SK-N-SH treated with all-trans-retinoic acid at 6 μM for 48 hours (cell line): ENCODE measurements around the gene HSPA9.

Source experiments
- ATAC-seq: fragments of 200-7000 bp; cut with Tn5 transposase; 3 replicates; pipeline ENCODE4 v1.9.1; 2020; ENCODE audit warnings: mild to moderate bottlenecking, moderate library complexity
- ARNTL ChIP-seq: fragments of 450-650 bp; formaldehyde crosslinking; IDR thresholded peaks from 2 replicates; pipeline ENCODE4 v1.5.0; 2020; ENCODE audit warnings: low read depth, mild to moderate bottlenecking, moderate library complexity, borderline replicate concordance
- BACH2 ChIP-seq: fragments of 250-450 bp; sonication (Bioruptor Pico); IDR thresholded peaks from 2 replicates; pipeline ENCODE4 v1.9.0; 2021; ENCODE audit warnings: mild to moderate bottlenecking, borderline replicate concordance
- CSDC2 ChIP-seq: fragments of 250-450 bp; sonication (Bioruptor Pico); IDR thresholded peaks from 2 replicates; pipeline ENCODE4 v1.5.0; 2020; ENCODE audit warnings: mild to moderate bottlenecking, moderate library complexity
- ESRRG ChIP-seq: fragments of 250-450 bp; sonication (Bioruptor Pico); IDR thresholded peaks from 2 replicates; pipeline ENCODE4 v1.6.1; 2021; ENCODE audit warnings: mild to moderate bottlenecking
- GLIS3 ChIP-seq: fragments of 250-450 bp; sonication (Bioruptor Pico); IDR thresholded peaks from 2 replicates; pipeline ENCODE4 v1.5.0; 2020; ENCODE audit warnings: mild to moderate bottlenecking, moderate library complexity
- ISL1 ChIP-seq: fragments of 250-450 bp; sonication (Bioruptor Pico); IDR thresholded peaks from 2 replicates; pipeline ENCODE4 v2.1.2; 2022; ENCODE audit warnings: mild to moderate bottlenecking, moderate library complexity
- OSR1 ChIP-seq: fragments of 250-450 bp; sonication (Bioruptor Pico); IDR thresholded peaks from 2 replicates; pipeline ENCODE4 v1.8.0; 2022; ENCODE audit warnings: moderate library complexity, mild to moderate bottlenecking, inconsistent platforms
- PPARA ChIP-seq: fragments of 250-450 bp; sonication (Bioruptor Pico); IDR thresholded peaks from 2 replicates; pipeline ENCODE4 v1.5.0; 2020; ENCODE audit warnings: mild to moderate bottlenecking, borderline replicate concordance
- RARB ChIP-seq: fragments of 250-450 bp; sonication (Bioruptor Pico); IDR thresholded peaks from 2 replicates; pipeline ENCODE4 v1.8.0; 2021; ENCODE audit warnings: mild to moderate bottlenecking, moderate library complexity
- SNAI2 ChIP-seq: fragments of 250-450 bp; sonication (Bioruptor Pico); IDR thresholded peaks from 2 replicates; pipeline ENCODE4 v1.5.0; 2020; ENCODE audit warnings: mild to moderate bottlenecking, moderate library complexity
- TCF4 ChIP-seq: fragments of 250-450 bp; sonication (Bioruptor Pico); IDR thresholded peaks from 2 replicates; pipeline ENCODE4 v1.8.0; 2021; ENCODE audit warnings: mild to moderate bottlenecking, moderate library complexity, borderline replicate concordance
- TOX ChIP-seq: fragments of 250-450 bp; sonication (Bioruptor Pico); IDR thresholded peaks from 2 replicates; pipeline ENCODE4 v1.8.0; 2021; ENCODE audit warnings: mild to moderate bottlenecking, moderate library complexity, borderline replicate concordance
- ZC3H10 ChIP-seq: fragments of 250-450 bp; sonication (Bioruptor Pico); IDR thresholded peaks from 2 replicates; pipeline ENCODE4 v1.5.1; 2021; ENCODE audit warnings: mild to moderate bottlenecking, moderate library complexity
- ZFP3 ChIP-seq: fragments of 250-450 bp; sonication (Bioruptor Pico); IDR thresholded peaks from 2 replicates; pipeline ENCODE4 v1.5.0; 2020; ENCODE audit warnings: mild to moderate bottlenecking, moderate library complexity
- ZFP30 ChIP-seq: fragments of 450-650 bp; formaldehyde crosslinking; IDR thresholded peaks from 2 replicates; pipeline ENCODE4 v1.5.0; 2022; ENCODE audit warnings: mild to moderate bottlenecking, moderate library complexity
- ZNF565 ChIP-seq: fragments of 450-650 bp; formaldehyde crosslinking; conservative IDR thresholded peaks from 2 replicates; pipeline ENCODE4 v1.5.0; 2020; ENCODE audit warnings: low read depth, mild to moderate bottlenecking, moderate library complexity
- ZNF8 ChIP-seq: fragments of 450-650 bp; formaldehyde crosslinking; IDR thresholded peaks from 2 replicates; pipeline ENCODE4 v1.5.0; 2020; ENCODE audit warnings: mild to moderate bottlenecking, moderate library complexity
- TF ChIP-seq, protein P1 (sequence below): fragments of 250-450 bp; sonication (Bioruptor Pico); IDR thresholded peaks from 2 replicates; pipeline ENCODE4 v1.5.0; 2020; ENCODE audit warnings: mild to moderate bottlenecking, moderate library complexity
- TF ChIP-seq, protein P2 (sequence below): fragments of 250-450 bp; sonication (Bioruptor Pico); IDR thresholded peaks from 2 replicates; pipeline ENCODE4 v1.5.1; 2020; ENCODE audit warnings: low read depth, mild to moderate bottlenecking, moderate library complexity
- TF ChIP-seq, protein P3 (sequence below): fragments of 250-450 bp; sonication (Bioruptor Pico); IDR thresholded peaks from 2 replicates; pipeline ENCODE4 v1.8.0; 2021; ENCODE audit warnings: low read depth, mild to moderate bottlenecking, moderate library complexity, borderline replicate concordance
- TF ChIP-seq, protein P4 (sequence below): fragments of 250-450 bp; sonication (Bioruptor Pico); IDR thresholded peaks from 2 replicates; pipeline ENCODE4 v1.5.1; 2021; ENCODE audit warnings: mild to moderate bottlenecking, moderate library complexity

Gene HSPA9

DNA sequence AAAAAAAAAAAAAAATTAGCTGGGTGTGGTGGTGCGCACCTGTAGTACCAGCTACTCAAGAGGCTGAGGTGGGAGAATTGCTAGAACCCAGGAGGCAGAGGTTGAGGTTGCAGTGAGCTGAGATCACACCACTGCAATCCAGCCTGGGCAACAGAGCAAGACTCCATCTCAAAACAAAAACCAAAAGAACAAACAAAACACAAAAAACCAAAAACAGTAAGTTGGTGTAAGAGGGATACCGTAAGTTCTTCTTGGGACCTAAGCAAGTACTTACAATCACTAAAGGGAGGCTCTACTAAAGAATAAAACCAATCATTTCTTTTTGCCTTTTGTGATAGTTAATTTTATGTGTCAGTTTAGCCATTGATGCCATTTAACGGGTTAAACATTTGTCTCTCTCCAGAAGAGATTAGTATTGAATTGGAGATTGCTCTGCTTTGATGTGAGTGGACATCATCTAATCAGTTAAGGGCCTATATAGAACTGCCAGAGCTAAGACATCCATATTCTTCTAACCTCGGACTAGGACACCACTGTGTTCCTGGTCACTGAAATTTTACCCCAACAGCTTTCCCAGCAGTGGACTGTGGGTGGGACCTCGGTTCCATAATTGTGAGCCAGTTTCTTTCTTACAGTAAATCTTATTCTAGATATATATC is 21.6 kb downstream of the HSPA9 start:
- no peak for ATAC-seq
- TF ChIP-seq ZC3H10: no peak
- TF ChIP-seq, protein P1, sequence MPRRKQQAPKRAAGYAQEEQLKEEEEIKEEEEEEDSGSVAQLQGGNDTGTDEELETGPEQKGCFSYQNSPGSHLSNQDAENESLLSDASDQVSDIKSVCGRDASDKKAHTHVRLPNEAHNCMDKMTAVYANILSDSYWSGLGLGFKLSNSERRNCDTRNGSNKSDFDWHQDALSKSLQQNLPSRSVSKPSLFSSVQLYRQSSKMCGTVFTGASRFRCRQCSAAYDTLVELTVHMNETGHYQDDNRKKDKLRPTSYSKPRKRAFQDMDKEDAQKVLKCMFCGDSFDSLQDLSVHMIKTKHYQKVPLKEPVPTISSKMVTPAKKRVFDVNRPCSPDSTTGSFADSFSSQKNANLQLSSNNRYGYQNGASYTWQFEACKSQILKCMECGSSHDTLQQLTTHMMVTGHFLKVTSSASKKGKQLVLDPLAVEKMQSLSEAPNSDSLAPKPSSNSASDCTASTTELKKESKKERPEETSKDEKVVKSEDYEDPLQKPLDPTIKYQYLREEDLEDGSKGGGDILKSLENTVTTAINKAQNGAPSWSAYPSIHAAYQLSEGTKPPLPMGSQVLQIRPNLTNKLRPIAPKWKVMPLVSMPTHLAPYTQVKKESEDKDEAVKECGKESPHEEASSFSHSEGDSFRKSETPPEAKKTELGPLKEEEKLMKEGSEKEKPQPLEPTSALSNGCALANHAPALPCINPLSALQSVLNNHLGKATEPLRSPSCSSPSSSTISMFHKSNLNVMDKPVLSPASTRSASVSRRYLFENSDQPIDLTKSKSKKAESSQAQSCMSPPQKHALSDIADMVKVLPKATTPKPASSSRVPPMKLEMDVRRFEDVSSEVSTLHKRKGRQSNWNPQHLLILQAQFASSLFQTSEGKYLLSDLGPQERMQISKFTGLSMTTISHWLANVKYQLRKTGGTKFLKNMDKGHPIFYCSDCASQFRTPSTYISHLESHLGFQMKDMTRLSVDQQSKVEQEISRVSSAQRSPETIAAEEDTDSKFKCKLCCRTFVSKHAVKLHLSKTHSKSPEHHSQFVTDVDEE (CRISPR knock-in tag): no peak
- TF ChIP-seq ZNF565 (CRISPR knock-in tag): no peak
- TF ChIP-seq GLIS3 (CRISPR knock-in tag): no peak
- no peak for TF ChIP-seq ESRRG (CRISPR knock-in tag)
- no peak for TF ChIP-seq CSDC2
- TF ChIP-seq ZNF8: no peak
- TF ChIP-seq RARB (CRISPR knock-in tag): no peak
- TF ChIP-seq ZFP3 (CRISPR knock-in tag): no peak
- TF ChIP-seq, protein P2, sequence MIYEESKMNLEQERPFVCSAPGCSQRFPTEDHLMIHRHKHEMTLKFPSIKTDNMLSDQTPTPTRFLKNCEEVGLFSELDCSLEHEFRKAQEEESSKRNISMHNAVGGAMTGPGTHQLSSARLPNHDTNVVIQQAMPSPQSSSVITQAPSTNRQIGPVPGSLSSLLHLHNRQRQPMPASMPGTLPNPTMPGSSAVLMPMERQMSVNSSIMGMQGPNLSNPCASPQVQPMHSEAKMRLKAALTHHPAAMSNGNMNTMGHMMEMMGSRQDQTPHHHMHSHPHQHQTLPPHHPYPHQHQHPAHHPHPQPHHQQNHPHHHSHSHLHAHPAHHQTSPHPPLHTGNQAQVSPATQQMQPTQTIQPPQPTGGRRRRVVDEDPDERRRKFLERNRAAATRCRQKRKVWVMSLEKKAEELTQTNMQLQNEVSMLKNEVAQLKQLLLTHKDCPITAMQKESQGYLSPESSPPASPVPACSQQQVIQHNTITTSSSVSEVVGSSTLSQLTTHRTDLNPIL (CRISPR knock-in tag): no peak
- TF ChIP-seq, protein P3, sequence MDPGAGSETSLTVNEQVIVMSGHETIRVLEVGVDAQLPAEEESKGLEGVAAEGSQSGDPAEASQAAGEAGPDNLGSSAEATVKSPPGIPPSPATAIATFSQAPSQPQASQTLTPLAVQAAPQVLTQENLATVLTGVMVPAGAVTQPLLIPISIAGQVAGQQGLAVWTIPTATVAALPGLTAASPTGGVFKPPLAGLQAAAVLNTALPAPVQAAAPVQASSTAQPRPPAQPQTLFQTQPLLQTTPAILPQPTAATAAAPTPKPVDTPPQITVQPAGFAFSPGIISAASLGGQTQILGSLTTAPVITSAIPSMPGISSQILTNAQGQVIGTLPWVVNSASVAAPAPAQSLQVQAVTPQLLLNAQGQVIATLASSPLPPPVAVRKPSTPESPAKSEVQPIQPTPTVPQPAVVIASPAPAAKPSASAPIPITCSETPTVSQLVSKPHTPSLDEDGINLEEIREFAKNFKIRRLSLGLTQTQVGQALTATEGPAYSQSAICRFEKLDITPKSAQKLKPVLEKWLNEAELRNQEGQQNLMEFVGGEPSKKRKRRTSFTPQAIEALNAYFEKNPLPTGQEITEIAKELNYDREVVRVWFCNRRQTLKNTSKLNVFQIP (CRISPR knock-in tag): no peak
- TF ChIP-seq OSR1: no peak
- no peak for TF ChIP-seq ISL1 (CRISPR knock-in tag)
- TF ChIP-seq, protein P4, sequence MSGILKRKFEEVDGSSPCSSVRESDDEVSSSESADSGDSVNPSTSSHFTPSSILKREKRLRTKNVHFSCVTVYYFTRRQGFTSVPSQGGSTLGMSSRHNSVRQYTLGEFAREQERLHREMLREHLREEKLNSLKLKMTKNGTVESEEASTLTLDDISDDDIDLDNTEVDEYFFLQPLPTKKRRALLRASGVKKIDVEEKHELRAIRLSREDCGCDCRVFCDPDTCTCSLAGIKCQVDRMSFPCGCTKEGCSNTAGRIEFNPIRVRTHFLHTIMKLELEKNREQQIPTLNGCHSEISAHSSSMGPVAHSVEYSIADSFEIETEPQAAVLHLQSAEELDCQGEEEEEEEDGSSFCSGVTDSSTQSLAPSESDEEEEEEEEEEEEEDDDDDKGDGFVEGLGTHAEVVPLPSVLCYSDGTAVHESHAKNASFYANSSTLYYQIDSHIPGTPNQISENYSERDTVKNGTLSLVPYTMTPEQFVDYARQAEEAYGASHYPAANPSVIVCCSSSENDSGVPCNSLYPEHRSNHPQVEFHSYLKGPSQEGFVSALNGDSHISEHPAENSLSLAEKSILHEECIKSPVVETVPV: no peak
- TF ChIP-seq TOX (CRISPR knock-in tag): no peak
- no peak for TF ChIP-seq PPARA
- TF ChIP-seq ARNTL (CRISPR knock-in tag): no peak
- no peak for TF ChIP-seq BACH2 (CRISPR knock-in tag)
- no peak for TF ChIP-seq SNAI2 (CRISPR knock-in tag)
- TF ChIP-seq TCF4 (CRISPR knock-in tag): no peak

DNA sequence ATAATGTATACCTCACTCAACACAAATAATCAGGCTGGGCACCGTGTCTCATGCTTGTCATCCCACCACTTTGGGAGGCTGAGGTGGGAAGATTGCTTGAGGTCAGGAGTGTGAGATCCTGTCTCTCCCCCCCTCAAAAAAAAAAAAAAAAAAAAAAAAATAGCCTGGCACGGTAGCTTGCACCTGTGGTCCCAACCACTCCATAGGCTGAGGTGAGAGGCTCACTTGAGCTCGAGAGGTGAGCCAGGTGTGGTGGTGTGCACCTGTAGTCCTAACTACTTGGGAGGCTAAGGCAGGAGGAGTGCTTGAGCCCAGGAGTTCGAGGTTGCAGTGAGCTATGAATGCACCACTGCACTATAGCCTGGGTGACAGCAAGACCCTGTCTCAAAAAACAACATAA is 22.5 kb downstream of the HSPA9 start:
- no peak for ATAC-seq

More for the DNA sequence above, 22.5 kb downstream of the HSPA9 start:
- TF ChIP-seq TOX (CRISPR knock-in tag) (no peak), ZFP30 (CRISPR knock-in tag) (no peak), ISL1 (CRISPR knock-in tag) (no peak), TCF4 (CRISPR knock-in tag) (no peak), OSR1 (no peak), SNAI2 (CRISPR knock-in tag) (no peak), ZNF565 (CRISPR knock-in tag) (no peak), ESRRG (CRISPR knock-in tag) (no peak), ZFP3 (CRISPR knock-in tag) (no peak), ZNF8 (no peak), GLIS3 (CRISPR knock-in tag) (no peak), PPARA (no peak), CSDC2 (no peak)
- TF ChIP-seq, protein P3 (CRISPR knock-in tag): no peak
- TF ChIP-seq, protein P2 (CRISPR knock-in tag): no peak
- TF ChIP-seq, protein P1 (CRISPR knock-in tag): no peak
- TF ChIP-seq, protein P4: no peak
